ENCODE results near the gene PRKCG.

Gene PRKCG

GRCh38 chr19:53882391-53883050 is 524 bp downstream of the PRKCG start:
- no peak for DNase-seq (ENCODE audit: low read depth)
- no peak overlapping the region for H3K4me3 ChIP-seq (ENCODE audit: low read depth, low read length)
- TF ChIP-seq CTCF (IDR thresholded peaks at IDR 0.05; ENCODE audit: low read depth, low read length, missing control alignments) = no peak

GRCh38 chr19:53883231-53883661 is 1.2 kb downstream of the PRKCG start:
- H3K4me3 ChIP-seq (ENCODE audit: low read depth, low read length) = no peak overlapping the region
- TF ChIP-seq CTCF (IDR thresholded peaks at IDR 0.05; ENCODE audit: low read depth, low read length, missing control alignments) = no peak
- no peak for DNase-seq (ENCODE audit: low read depth)

- no peak for TF ChIP-seq CTCF (IDR thresholded peaks at IDR 0.05; ENCODE audit: low read depth, low read length, missing control alignments)
- DNase-seq (ENCODE audit: low read depth) = no peak
- H3K4me3 ChIP-seq (ENCODE audit: low read depth, low read length) = no peak overlapping the region
Measured at GRCh38 chr19:53883741-53884140, 1.7 kb downstream of the PRKCG start.

GRCh38 chr19:53884256-53884655 is 2.3 kb downstream of the PRKCG start:
- no peak for TF ChIP-seq CTCF (IDR thresholded peaks at IDR 0.05; ENCODE audit: low read depth, low read length, missing control alignments)
- DNase-seq (ENCODE audit: low read depth) = no peak
- H3K4me3 ChIP-seq (ENCODE audit: low read depth, low read length) = no peak overlapping the region

GRCh38 chr19:53885036-53885435 is 3.0 kb downstream of the PRKCG start:
- H3K4me3 ChIP-seq (ENCODE audit: low read depth, low read length) = no peak overlapping the region
- no peak for DNase-seq (ENCODE audit: low read depth)
- no peak for TF ChIP-seq CTCF (IDR thresholded peaks at IDR 0.05; ENCODE audit: low read depth, low read length, missing control alignments)

- DNase-seq (ENCODE audit: low read depth) = no peak
- H3K4me3 ChIP-seq (ENCODE audit: low read depth, low read length) = no peak overlapping the region
- no peak for TF ChIP-seq CTCF (IDR thresholded peaks at IDR 0.05; ENCODE audit: low read depth, low read length, missing control alignments)
Measured at GRCh38 chr19:53892301-53892980, 10.4 kb downstream of the PRKCG start.

GRCh38 chr19:53892981-53893325 is 11.0 kb downstream of the PRKCG start:
- no peak for DNase-seq (ENCODE audit: low read depth)

More at GRCh38 chr19:53892981-53893325, 11.0 kb downstream of the PRKCG start:
- H3K4me3 ChIP-seq (ENCODE audit: low read depth, low read length) = no peak overlapping the region
- no peak for TF ChIP-seq CTCF (IDR thresholded peaks at IDR 0.05; ENCODE audit: low read depth, low read length, missing control alignments)
